Naive thymus-derived CD4-positive, alpha-beta T cell (primary cell): ENCODE measurements around the gene MTMR3. TPM values are rescaled to one million over a fixed set of nuclear protein-coding genes. Genes with fewer than 3 reads are reported as not detected.

ENCODE experiments used
- ATAC-seq: fragments of 150-1000 bp; cut with Tn5 transposase; 2 replicates; pipeline ENCODE4 v1.10.0; 2021; ENCODE audit warnings: mild to moderate bottlenecking, moderate library complexity
- CTCF ChIA-PET: fragments of 350-600 bp; sonication (Branson Sonifier 250); formaldehyde crosslinking; loops from one replicate; lab custom pipeline; 2021; ENCODE audit warnings: antibody characterized with exemption; lab: Charles Lee
- POLR2A ChIA-PET: fragments of 350-600 bp; sonication (Branson Sonifier 250); formaldehyde crosslinking; loops from one replicate; lab custom pipeline; 2021; ENCODE audit warnings: antibody characterized with exemption, inconsistent platforms; lab: Charles Lee
- DNase-seq, 9 donors: peaks; one replicate each; pipeline versions ENCODE4 v3.0.0 to v3.0.0-alpha.2; 2020 to 2022; ENCODE audit warnings: mixed read lengths in 1 of 9
- H3K27ac ChIP-seq: one replicate; pipeline ENCODE4 v1.7.0; 2013; ENCODE audit warnings: mild to moderate bottlenecking, low read depth, low read length, moderate library complexity
- H3K27me3 ChIP-seq, 2 donors: one replicate each; pipeline ENCODE4 v1.7.0; 2013; ENCODE audit warnings: low read length in 2 of 2, mild to moderate bottlenecking in 2 of 2, moderate library complexity in 2 of 2; ENCODE audit not compliant: control insufficient read depth in 2 of 2, insufficient read depth in 2 of 2
- H3K36me3 ChIP-seq, 3 experiments: 1 replicate in 2 of 3; 2 replicates in 1 of 3; pipeline ENCODE4 v1.7.0; 2013; ENCODE audit warnings: low read length in 3 of 3, mild to moderate bottlenecking in 3 of 3, moderate library complexity in 1 of 3; ENCODE audit not compliant: insufficient read depth in 3 of 3, control insufficient read depth in 2 of 3
- H3K4me1 ChIP-seq, 2 donors: one replicate each; pipeline ENCODE4 v1.7.0; 2013; ENCODE audit warnings: low read length in 2 of 2, mild to moderate bottlenecking in 2 of 2, moderate library complexity in 1 of 2; ENCODE audit not compliant: control insufficient read depth in 2 of 2, insufficient read depth in 2 of 2
- H3K4me3 ChIP-seq: 2 replicates; pipeline ENCODE4 v1.7.0; 2013; ENCODE audit warnings: mild to moderate bottlenecking, low read length
- H3K9me3 ChIP-seq, 3 experiments: 1 replicate in 2 of 3; 2 replicates in 1 of 3; pipeline ENCODE4 v1.7.0; 2013; ENCODE audit warnings: low read length in 3 of 3; ENCODE audit not compliant: control insufficient read depth in 2 of 3
- H3K27ac Mint-ChIP-seq, 9 donors: one replicate each; pipeline ENCODE4 v1.8.0; 2020 to 2022; ENCODE audit warnings: mixed read lengths in 9 of 9, mild to moderate bottlenecking in 8 of 9, moderate library complexity in 5 of 9, inconsistent platforms in 2 of 9
- H3K27me3 Mint-ChIP-seq, 5 donors: one replicate each; pipeline ENCODE4 v1.8.0; 2021 to 2022; ENCODE audit warnings: mixed read lengths in 5 of 5, mild to moderate bottlenecking in 1 of 5
- H3K36me3 Mint-ChIP-seq, 5 donors: one replicate each; pipeline ENCODE4 v1.8.0; 2020 to 2022; ENCODE audit warnings: mixed read lengths in 5 of 5, mild to moderate bottlenecking in 3 of 5, inconsistent platforms in 1 of 5
- H3K4me1 Mint-ChIP-seq, 7 donors: one replicate each; pipeline ENCODE4 v1.8.0; 2020 to 2022; ENCODE audit warnings: mixed read lengths in 7 of 7, mild to moderate bottlenecking in 3 of 7, inconsistent platforms in 1 of 7
- H3K4me3 Mint-ChIP-seq, 10 donors: one replicate each; pipeline ENCODE4 v1.8.0; 2020 to 2022; ENCODE audit warnings: mild to moderate bottlenecking in 10 of 10, mixed read lengths in 10 of 10, moderate library complexity in 6 of 10, inconsistent platforms in 2 of 10
- H3K9me3 Mint-ChIP-seq, 11 donors: one replicate each; pipeline ENCODE4 v1.8.0; 2020 to 2022; ENCODE audit warnings: mixed read lengths in 11 of 11, mild to moderate bottlenecking in 4 of 11, inconsistent platforms in 1 of 11, moderate library complexity in 1 of 11
- intact Hi-C, 2 donors: fragments of 100-400 bp; cut with micrococcal nuclease; formaldehyde crosslinking; loops; one replicate each; pipeline ENCODE4 v1.15.1; 2023
- polyA plus RNA-seq, 2 donors: library from polyadenylated mRNA; unstranded; fragments of 300-500 nt; fragmentation: Illumina TruSeq; gene quantifications; one replicate each; pipeline ENCODE4 v1.2.3, GENCODE V29; 2021
- total RNA-seq, 6 experiments: library from RNA in 5 of 6; stranded (reverse) in 5 of 6; gene quantifications; 1 replicate in 5 of 6; 2 replicates in 1 of 6; pipeline ENCODE4 v1.2.3 and lab custom pipeline; 2021 to 2026

Gene MTMR3
- total and polyA plus RNA-seq, 7 experiments from 2014 or later: 14.2 to 88.7 (median 60.6) TPM

DNA sequence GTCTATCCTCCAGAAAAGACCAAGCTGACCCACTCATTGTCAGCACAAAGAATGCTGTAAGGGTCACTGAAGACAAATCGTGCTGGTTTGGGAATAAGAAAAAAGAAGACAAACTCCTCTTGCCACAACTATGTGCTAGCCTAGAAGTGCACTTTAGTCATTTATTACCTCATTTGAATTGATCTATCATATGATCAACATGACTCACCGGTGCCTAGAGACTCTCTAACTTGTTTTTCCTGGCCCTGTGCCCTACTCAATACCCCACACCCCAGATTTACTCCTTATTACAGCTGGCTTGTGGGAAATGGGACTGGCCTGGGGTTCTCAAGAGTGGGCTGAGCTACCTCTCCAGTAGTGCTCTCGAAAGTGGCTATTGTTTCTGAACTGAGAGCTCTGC lies 161.4 kb downstream of the MTMR3 start:
- H3K4me1 Mint-ChIP-seq: peaks cover 0 to 19% (median 12%) of the 10 kb centered on the region in 7 donors
- peaks cover 0 to 3% (median 0%) of the 10 kb centered on the region in 11 donors for H3K9me3 Mint-ChIP-seq
- intact Hi-C loops: no loop called here
- DNase-seq (no peak), ATAC-seq (no peak)
- no peak overlapping the region for H3K4me3 ChIP-seq
- H3K36me3 Mint-ChIP-seq: peaks cover 0 to 4% (median 0%) of the 10 kb centered on the region in 5 donors
- H3K27me3 ChIP-seq: no peaks in the 10 kb centered on the region
- H3K27me3 Mint-ChIP-seq: peaks cover 0 to 14% (median 8%) of the 10 kb centered on the region in 5 donors
- no peaks in the 10 kb centered on the region for H3K36me3 ChIP-seq
- ChIA-PET CTCF (no interaction called here), POLR2A (no interaction called here)
- H3K9me3 ChIP-seq: no peaks in the 10 kb centered on the region
- no peak overlapping the region for H3K4me3 Mint-ChIP-seq
- peaks cover 0 to 8% of the 10 kb centered on the region in 2 donors for H3K4me1 ChIP-seq
- no peak overlapping the region for H3K27ac Mint-ChIP-seq
- H3K27ac ChIP-seq: no peak overlapping the region

DNA sequence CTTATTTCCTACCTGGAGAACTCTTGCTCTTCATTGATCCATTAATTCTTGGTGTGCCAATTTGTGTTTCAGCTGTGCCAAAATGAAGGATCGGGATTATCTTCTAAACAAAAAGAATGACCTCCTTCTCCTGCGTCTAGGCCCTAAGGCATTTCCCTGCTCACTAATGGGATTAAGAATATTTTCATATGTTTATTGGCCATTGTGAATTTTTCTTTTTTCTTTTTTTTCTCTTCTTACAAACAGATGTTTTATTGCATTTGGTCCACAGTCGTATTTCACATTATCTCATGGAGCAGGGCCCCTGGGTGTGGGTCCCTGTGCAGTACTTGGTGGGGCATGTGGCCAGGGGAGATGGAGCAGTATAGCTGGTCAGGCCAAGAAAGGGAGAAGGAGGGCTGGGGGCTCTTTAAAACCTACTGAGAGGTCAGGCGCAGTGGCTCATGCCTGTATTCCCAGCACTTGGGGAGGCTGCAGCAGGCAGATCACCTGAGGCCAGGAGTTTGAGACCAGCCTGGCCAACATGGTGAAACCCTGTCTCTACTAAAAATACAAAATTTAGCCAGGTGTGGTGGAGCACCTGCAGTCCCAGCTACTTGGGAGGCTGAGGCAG lies 162.0 kb downstream of the MTMR3 start:
- Mint-ChIP-seq H3K9me3 (peaks cover 0 to 3% (median 0%) of the 10 kb centered on the region in 11 donors), H3K27me3 (peaks cover 0 to 14% (median 8%) of the 10 kb centered on the region in 5 donors), H3K36me3 (peaks cover 0 to 4% (median 0%) of the 10 kb centered on the region in 5 donors), H3K4me1 (peaks cover 0 to 19% (median 12%) of the 10 kb centered on the region in 7 donors), H3K4me3 (peak overlapping the region in 1 of 10 donors; percentile 38), H3K27ac (no peak overlapping the region)
- H3K9me3 ChIP-seq: no peaks in the 10 kb centered on the region
- H3K27ac ChIP-seq: no peak overlapping the region
- intact Hi-C loops: no loop called here
- ChIA-PET POLR2A (interaction anchor here (0.6 kb wide), 1 partner anchor 1247 kb away, joined by 3 read pairs; no protein-coding TSS in a partner anchor), CTCF (no interaction called here)
- H3K36me3 ChIP-seq: no peaks in the 10 kb centered on the region
- DNase-seq (no peak), ATAC-seq (no peak)
- no peaks in the 10 kb centered on the region for H3K27me3 ChIP-seq
- peaks cover 0 to 8% of the 10 kb centered on the region in 2 donors for H3K4me1 ChIP-seq
- no peak overlapping the region for H3K4me3 ChIP-seq

DNA sequence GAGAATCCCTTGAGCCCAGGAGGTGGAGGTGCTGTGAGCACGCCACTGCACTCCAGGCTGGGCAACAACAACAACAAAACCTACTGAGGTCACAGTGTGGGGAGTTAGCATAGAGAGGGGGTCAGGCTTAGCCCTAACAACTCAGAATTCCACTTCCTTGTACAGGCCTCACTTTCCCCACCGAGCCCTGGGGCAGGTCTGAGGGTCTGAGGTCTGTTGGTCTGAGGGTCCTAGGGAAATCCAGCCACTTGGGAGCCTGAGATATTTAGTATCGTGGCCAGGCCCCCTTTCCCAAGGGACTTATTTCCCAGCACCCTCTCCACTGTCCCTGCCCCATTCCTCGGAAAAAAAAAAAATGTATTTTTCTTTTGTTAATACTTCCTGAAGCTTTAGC lies 162.5 kb downstream of the MTMR3 start:
- no peak overlapping the region for H3K27ac ChIP-seq
- peaks cover 0 to 14% (median 8%) of the 10 kb centered on the region in 5 donors for H3K27me3 Mint-ChIP-seq
- H3K4me3 ChIP-seq: no peak overlapping the region
- H3K4me3 Mint-ChIP-seq: no peak overlapping the region
- DNase-seq (no peak), ATAC-seq (no peak)
- POLR2A ChIA-PET: no interaction called here
- no peaks in the 10 kb centered on the region for H3K27me3 ChIP-seq
- no peaks in the 10 kb centered on the region for H3K36me3 ChIP-seq
- intact Hi-C loops: no loop called here
- CTCF ChIA-PET: no interaction called here
- H3K4me1 Mint-ChIP-seq: peaks cover 0 to 19% (median 12%) of the 10 kb centered on the region in 7 donors
- peaks cover 0 to 4% (median 0%) of the 10 kb centered on the region in 5 donors for H3K36me3 Mint-ChIP-seq
- no peak overlapping the region for H3K27ac Mint-ChIP-seq
- no peaks in the 10 kb centered on the region for H3K9me3 ChIP-seq
- H3K9me3 Mint-ChIP-seq: peaks cover 0 to 3% (median 0%) of the 10 kb centered on the region in 11 donors
- peaks cover 0 to 8% of the 10 kb centered on the region in 2 donors for H3K4me1 ChIP-seq

DNA sequence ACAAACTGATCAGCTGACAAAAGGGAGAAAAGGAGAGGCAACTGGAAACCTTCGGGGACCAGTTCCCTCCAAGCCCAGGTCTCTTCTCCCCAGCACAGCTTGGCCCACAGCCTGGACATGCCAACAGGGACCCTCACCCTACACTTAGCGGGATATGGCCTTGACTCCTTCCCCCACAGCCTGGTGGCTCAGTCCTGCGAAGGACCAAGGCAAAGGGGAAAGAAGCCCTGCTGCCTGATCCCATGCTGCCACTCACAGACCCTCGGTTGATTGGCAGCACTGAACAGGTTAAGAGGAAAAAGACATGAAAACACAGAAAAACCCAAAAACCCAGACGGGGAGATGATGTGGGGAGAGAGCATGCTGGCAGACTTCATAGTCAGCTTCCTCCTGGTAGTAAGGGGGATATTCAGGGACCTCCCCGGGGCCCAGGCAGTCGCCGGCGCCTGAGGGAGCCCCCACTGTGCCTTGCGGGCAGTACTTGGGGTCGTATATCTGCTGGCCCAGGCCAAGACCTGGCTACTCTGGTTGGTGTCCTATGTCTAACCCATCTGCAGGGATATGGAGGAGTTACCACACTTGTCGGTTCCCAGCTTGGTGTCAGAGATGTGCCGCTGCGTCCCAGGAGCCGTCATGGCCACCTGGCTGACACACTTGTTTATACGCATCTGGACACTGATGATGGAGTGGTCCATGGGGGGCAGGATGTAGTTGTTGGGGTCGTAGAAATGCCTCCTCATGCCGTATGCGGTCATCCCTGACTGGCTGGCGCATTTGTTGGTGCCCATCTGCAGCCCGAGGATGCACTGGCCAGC lies 163.1 kb downstream of the MTMR3 start:
- Mint-ChIP-seq H3K9me3 (peaks cover 0 to 3% (median 0%) of the 10 kb centered on the region in 11 donors), H3K27ac (peak overlapping the region in 2 of 9 donors; percentile 49 to 77), H3K27me3 (peaks cover 0 to 14% (median 8%) of the 10 kb centered on the region in 5 donors), H3K4me3 (peak overlapping the region in 3 of 10 donors; percentile 27 to 72 (median 33)), H3K4me1 (peaks cover 0 to 19% (median 12%) of the 10 kb centered on the region in 7 donors), H3K36me3 (peaks cover 0 to 4% (median 0%) of the 10 kb centered on the region in 5 donors)
- peaks cover 0 to 8% of the 10 kb centered on the region in 2 donors for H3K4me1 ChIP-seq
- no peak overlapping the region for H3K27ac ChIP-seq
- ChIA-PET POLR2A (no interaction called here), CTCF (interaction anchor here (0.8 to 1.4 kb wide), 2 partner anchors 35 to 41 kb away, joined by 3 to 5 read pairs; no protein-coding TSS in a partner anchor)
- ATAC-seq (no peak), DNase-seq (no peak)
- no peak overlapping the region for H3K4me3 ChIP-seq
- intact Hi-C loops: no loop called here
- H3K27me3 ChIP-seq: no peaks in the 10 kb centered on the region
- no peaks in the 10 kb centered on the region for H3K9me3 ChIP-seq
- H3K36me3 ChIP-seq: no peaks in the 10 kb centered on the region

DNA sequence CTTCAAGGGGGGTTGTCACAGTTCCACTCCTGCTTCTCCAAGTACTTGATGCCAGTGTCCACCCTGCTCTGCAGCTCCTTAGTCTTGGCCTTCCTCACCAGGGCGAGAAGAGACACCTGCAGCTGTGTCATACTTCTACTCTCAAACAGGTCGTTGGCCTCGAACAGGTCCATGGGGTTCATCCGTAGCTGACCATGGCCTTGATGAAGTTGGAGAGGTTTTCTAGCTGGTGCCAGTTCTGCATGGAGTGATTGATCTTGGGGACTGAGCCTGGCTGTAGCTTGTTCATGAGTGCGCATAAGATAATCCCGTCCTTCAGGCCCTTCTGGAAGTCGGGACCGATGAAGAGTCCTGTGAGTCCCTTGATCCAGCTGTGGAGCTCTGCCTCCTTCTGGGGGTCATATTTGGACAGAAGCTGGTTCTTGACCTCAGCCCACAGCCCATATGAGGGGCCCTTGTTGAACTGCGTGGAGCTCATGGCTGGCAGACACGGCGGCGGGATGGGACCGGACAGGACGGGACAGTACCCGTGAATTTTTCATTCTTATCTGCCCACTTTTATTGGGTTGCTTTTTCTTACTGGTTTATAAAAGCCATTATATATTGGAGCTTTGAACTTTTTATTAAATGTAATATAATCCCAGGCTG lies 163.9 kb downstream of the MTMR3 start:
- Mint-ChIP-seq H3K4me3 (peak overlapping the region; percentile 19 to 75 (median 56)), H3K27me3 (peaks cover 0 to 14% (median 5%) of the 10 kb centered on the region in 5 donors)

DNA sequence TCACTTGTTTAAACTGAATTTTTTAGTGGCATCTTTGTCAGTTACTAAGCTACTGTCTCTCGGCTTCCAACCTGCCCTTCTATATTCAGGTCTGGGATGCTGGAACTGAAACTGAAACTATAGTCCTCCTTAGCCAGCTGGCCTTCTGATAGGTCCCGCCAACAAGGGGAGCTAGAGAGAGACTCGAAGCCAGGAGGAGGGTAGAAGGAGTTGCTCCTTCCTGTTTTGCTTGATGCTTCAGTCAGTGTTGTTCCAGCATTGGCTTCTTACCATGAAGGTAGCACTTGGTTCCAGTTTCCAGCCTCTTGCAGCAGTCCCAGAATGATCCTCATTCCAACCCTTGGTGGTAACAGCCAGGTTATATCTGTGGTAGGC lies 164.4 kb downstream of the MTMR3 start:
- Histone ChIP-seq H3K27me3 (no peaks in the 10 kb centered on the region), H3K4me1 (peaks cover 0 to 8% of the 10 kb centered on the region in 2 donors), H3K9me3 (no peaks in the 10 kb centered on the region), H3K4me3 (no peak overlapping the region), H3K27ac (no peak overlapping the region), H3K36me3 (no peaks in the 10 kb centered on the region)
- ChIA-PET POLR2A (no interaction called here), CTCF (interaction anchor here (0.7 to 1.4 kb wide), 3 partner anchors 34 to 177 kb away, joined by 3 to 5 read pairs (median 3); no protein-coding TSS in a partner anchor)
- H3K9me3 Mint-ChIP-seq: peaks cover 0 to 3% (median 0%) of the 10 kb centered on the region in 11 donors
- peak in 7 of 9 donors; percentile 27 to 63 (median 50) for DNase-seq
- peak overlapping the region; percentile 19 to 75 (median 56) for H3K4me3 Mint-ChIP-seq
- peak; percentile 83 for ATAC-seq
- intact Hi-C loops: no loop called here
- peaks cover 0 to 14% (median 5%) of the 10 kb centered on the region in 5 donors for H3K27me3 Mint-ChIP-seq
- H3K27ac Mint-ChIP-seq: peak overlapping the region; percentile 38 to 84 (median 61)
- H3K36me3 Mint-ChIP-seq: peaks cover 0 to 4% (median 0%) of the 10 kb centered on the region in 5 donors
- peaks cover 0 to 19% (median 12%) of the 10 kb centered on the region in 7 donors for H3K4me1 Mint-ChIP-seq

More for the DNA sequence above, 163.9 kb downstream of the MTMR3 start:
- Mint-ChIP-seq H3K36me3 (peaks cover 0 to 4% (median 0%) of the 10 kb centered on the region in 5 donors), H3K27ac (peak overlapping the region; percentile 38 to 84 (median 61)), H3K4me1 (peaks cover 0 to 19% (median 12%) of the 10 kb centered on the region in 7 donors), H3K9me3 (peaks cover 0 to 3% (median 0%) of the 10 kb centered on the region in 11 donors)
- Histone ChIP-seq H3K9me3 (no peaks in the 10 kb centered on the region), H3K36me3 (no peaks in the 10 kb centered on the region), H3K27ac (no peak overlapping the region), H3K27me3 (no peaks in the 10 kb centered on the region), H3K4me3 (no peak overlapping the region), H3K4me1 (peaks cover 0 to 8% of the 10 kb centered on the region in 2 donors)
- ChIA-PET POLR2A (no interaction called here), CTCF (interaction anchor here (0.7 to 1.4 kb wide), 3 partner anchors 34 to 178 kb away, joined by 3 to 5 read pairs (median 3); no protein-coding TSS in a partner anchor)
- ATAC-seq (no peak), DNase-seq (no peak)
- intact Hi-C loops: no loop called here
